Muscle of leg (tissue), 11 donors: ENCODE measurements around the gene COL5A1. TPM values are rescaled to one million over a fixed set of nuclear protein-coding genes. Genes with fewer than 3 reads are reported as not detected.

ENCODE experiments used
- DNase-seq: peaks from one replicate; pipeline ENCODE4 v3.0.0; 2013
- H3K27ac ChIP-seq: one replicate; pipeline ENCODE4 v1.5.1; 2013; ENCODE audit warnings: mild to moderate bottlenecking, low read length, control low read depth
- H3K27me3 ChIP-seq: one replicate; pipeline ENCODE4 v1.6.1; 2013; ENCODE audit warnings: low read length; ENCODE audit not compliant: control insufficient read depth, insufficient read depth
- H3K36me3 ChIP-seq: one replicate; pipeline ENCODE4 v1.6.1; 2013; ENCODE audit warnings: low read length; ENCODE audit not compliant: control insufficient read depth, insufficient read depth
- H3K4me1 ChIP-seq: one replicate; pipeline ENCODE4 v1.6.1; 2013; ENCODE audit warnings: low read length; ENCODE audit not compliant: control insufficient read depth, insufficient read depth
- H3K4me3 ChIP-seq: one replicate; pipeline ENCODE4 v1.5.1; 2013; ENCODE audit warnings: low read length, control low read depth
- H3K9me3 ChIP-seq: replicated peaks from 2 replicates; pipeline ENCODE4 v1.6.1; 2013; ENCODE audit warnings: low read depth, low read length; ENCODE audit not compliant: control insufficient read depth
- WGBS: methylation state at CpG from one replicate; pipeline ENCODE4 v1.1.5; 2013; ENCODE audit warnings: missing lambda C conversion rate; ENCODE audit not compliant: insufficient coverage; 5-methylcytosine and 5-hydroxymethylcytosine counted together
- polyA plus RNA-seq, 8 donors: library from polyadenylated mRNA; unstranded; fragments of 120-200 nt; gene quantifications; one replicate each; pipeline versions ENCODE4 v1.2.1 to v1.2.3, GENCODE V29; 2013; ENCODE audit warnings: inconsistent platforms in 1 of 8, low replicate concordance in 1 of 8; ENCODE audit not compliant: insufficient read length in 8 of 8, insufficient read depth in 1 of 8
- total RNA-seq: library from RNA; stranded (reverse); fragments of 120-200 nt; gene quantifications from one replicate; pipeline ENCODE4 v1.2.4, GENCODE V29; 2013

COL5A1 gene
- total and polyA plus RNA-seq, 9 donors, result 293 to 921 (median 564) TPM

GRCh38 chr9:134890155-134890495, 248.5 kb downstream of the COL5A1 start:
- Histone ChIP-seq H3K4me1 (peaks cover 45% of the 10 kb centered on the region), H3K4me3 (no peak overlapping the region), H3K27me3 (no peaks in the 10 kb centered on the region), H3K36me3 (no peaks in the 10 kb centered on the region), H3K9me3 (peaks cover 4% of the 10 kb centered on the region), H3K27ac (no peak overlapping the region)
- no peak for DNase-seq
- 100% methylated on average over 1 of the region's 5 CpGs for WGBS

- Histone ChIP-seq H3K9me3 (peaks cover 4% of the 10 kb centered on the region), H3K4me3 (no peak overlapping the region), H3K27ac (no peak overlapping the region), H3K36me3 (no peaks in the 10 kb centered on the region), H3K4me1 (peaks cover 50% of the 10 kb centered on the region), H3K27me3 (no peaks in the 10 kb centered on the region)
- no peak for DNase-seq
- 81% methylated on average over 4 of the region's 8 CpGs for WGBS
These were observed 249.4 kb downstream of the COL5A1 start for GRCh38 chr9:134891053-134891452.

- H3K9me3 ChIP-seq, result peaks cover 4% of the 10 kb centered on the region
- WGBS, result 72% methylated on average over 4 of the region's 5 CpGs
- H3K4me1 ChIP-seq, result peaks cover 57% of the 10 kb centered on the region
- no peak for DNase-seq
- H3K27me3 ChIP-seq, result no peaks in the 10 kb centered on the region
- no peak overlapping the region for H3K4me3 ChIP-seq
- peak overlapping the region; percentile 55 for H3K27ac ChIP-seq
- no peaks in the 10 kb centered on the region for H3K36me3 ChIP-seq
These were observed 250.1 kb downstream of the COL5A1 start for GRCh38 chr9:134891713-134892112.

GRCh38 chr9:134892221-134892620, 250.6 kb downstream of the COL5A1 start:
- H3K4me3 ChIP-seq, result no peak overlapping the region
- no peak for DNase-seq
- no peaks in the 10 kb centered on the region for H3K36me3 ChIP-seq
- H3K27ac ChIP-seq, result peak overlapping the region; percentile 55
- H3K9me3 ChIP-seq, result peaks cover 4% of the 10 kb centered on the region
- no peaks in the 10 kb centered on the region for H3K27me3 ChIP-seq
- peaks cover 61% of the 10 kb centered on the region for H3K4me1 ChIP-seq
- 80% methylated on average over 1 of the region's 6 CpGs for WGBS

GRCh38 chr9:134892820-134893420, 251.3 kb downstream of the COL5A1 start:
- peaks cover 55% of the 10 kb centered on the region for H3K4me1 ChIP-seq
- no peaks in the 10 kb centered on the region for H3K27me3 ChIP-seq
- WGBS, result 90% methylated on average over 7 of the region's 7 CpGs
- no peaks in the 10 kb centered on the region for H3K36me3 ChIP-seq
- H3K27ac ChIP-seq, result no peak overlapping the region
- H3K4me3 ChIP-seq, result no peak overlapping the region
- peaks cover 4% of the 10 kb centered on the region for H3K9me3 ChIP-seq
- no peak for DNase-seq

Other genes starting within 250 kb of the COL5A1 start
- 0.18 TPM for gene FCN2, start 239.0 kb downstream of the COL5A1 start, total RNA-seq
- gene FCN2, start 239.0 kb downstream of the COL5A1 start, polyA plus RNA-seq, result under 1 TPM in 3 of 8 donors, not detected in 5; 0.16 to 0.24 (median 0.18) TPM